GM20431 (cell line): ENCODE results near the gene OSR1.
"Not testable (repeated sequence)": the region's sequence is repeated elsewhere in the genome, so short reads cannot be mapped to it uniquely, and the experiment has no call there.

Experiments
- in situ Hi-C: fragments of 300-500 bp; cut with MseI, MboI; formaldehyde crosslinking; loops from one replicate; pipeline ENCODE4 v1.15.0; 2020; ENCODE audit warnings: low sequenced_read_pairs; ENCODE audit not compliant: unreplicated experiment

OSR1 gene

DNA sequence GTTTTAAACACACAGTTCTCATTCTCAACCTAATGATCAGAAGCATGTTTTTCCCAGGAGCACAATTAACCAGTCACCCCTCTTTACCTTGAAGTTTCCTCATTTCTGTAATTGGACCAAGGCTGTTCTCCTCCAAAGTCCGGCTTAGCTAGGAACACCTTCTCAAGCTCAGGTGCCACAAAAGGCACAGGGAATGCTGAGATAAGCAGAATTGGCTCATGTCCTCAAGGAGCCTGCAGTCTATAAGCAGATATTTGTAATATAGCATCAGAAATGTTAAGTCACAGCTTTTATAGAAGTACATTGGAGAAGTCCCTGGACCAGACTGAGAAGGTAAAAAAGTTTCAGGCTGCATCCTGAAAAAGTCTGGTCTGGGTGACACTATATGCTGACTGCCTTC lies 20.7 kb downstream of the OSR1 start:
- in situ Hi-C loops: no loop called here

DNA sequence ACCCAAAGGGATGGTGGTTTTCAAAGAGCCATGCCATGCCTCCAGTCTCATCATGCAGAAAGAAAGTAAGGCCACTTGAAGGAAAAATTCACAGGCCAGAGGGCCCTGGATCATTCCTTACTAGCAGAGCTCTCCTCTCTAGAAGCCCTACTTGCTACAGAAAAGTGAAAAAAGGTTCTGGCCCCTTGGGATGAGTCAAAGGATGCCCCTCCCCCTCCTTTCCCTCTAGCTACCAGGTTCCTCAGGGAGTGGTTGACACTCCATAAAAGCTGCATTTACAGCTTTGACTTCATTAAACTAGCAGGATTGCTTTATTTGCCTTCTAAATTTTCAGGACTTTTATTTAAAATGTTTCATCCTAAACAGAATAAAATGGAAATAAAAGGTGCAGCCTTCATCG lies 21.2 kb downstream of the OSR1 start:
- in situ Hi-C loops: no loop called here

DNA sequence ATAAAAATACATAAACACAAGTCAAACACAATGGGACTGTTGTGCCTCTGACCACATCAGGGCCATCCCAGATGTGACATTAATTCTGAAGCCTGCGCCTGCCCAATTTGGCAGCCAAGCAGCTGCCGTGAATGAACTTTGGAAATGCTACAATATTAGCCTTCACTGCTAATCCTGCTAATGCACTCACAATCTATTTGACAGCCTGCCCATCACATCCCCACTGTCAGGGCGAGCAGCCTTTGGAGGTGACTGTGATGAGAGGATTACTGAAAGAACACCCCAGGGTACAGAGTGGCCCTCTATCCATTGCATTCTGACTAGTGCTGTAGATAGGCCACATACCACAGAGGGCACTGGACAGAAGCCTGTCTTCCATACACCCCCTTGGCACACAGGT lies 21.6 kb downstream of the OSR1 start:
- in situ Hi-C loops: no loop called here

DNA sequence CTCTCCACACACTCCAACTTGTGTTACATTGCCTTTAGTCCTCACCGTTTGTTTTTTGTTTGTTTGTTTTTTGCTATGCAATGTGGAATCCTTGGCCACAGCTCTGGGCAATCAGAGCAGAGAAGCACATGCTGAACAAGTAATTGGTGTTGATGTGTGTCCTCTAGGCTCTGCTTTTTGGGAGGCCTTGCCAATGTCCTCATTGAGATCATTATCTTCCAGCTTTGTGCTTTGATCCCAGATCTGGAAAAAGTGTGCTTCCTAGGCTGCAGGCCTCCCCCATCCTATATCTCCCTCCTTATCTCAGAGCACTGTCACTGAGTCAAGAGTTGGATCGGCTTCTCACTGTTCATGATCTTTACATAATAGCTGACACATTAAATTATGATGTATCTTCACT lies 25.9 kb downstream of the OSR1 start:
- in situ Hi-C loops: no loop called here

DNA sequence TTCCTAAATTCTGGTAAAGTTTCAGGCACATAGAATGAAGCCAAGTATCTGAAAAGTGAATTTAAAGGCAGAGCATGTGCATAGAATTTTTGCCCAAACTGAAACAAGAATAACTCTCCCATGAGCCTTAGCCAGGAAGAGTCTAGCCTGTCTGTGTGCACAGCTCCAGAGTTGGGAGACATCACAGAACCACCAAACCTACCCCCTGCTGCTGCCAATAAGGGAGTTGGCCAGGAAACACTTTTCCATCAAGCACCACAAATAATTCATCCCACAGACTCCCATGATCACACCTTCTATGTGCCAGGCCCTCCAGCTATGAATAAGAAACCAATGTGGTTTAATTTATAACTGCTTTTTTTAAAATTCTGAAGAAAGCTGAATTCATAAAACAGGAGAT lies 27.0 kb downstream of the OSR1 start:
- in situ Hi-C loops: no loop called here

DNA sequence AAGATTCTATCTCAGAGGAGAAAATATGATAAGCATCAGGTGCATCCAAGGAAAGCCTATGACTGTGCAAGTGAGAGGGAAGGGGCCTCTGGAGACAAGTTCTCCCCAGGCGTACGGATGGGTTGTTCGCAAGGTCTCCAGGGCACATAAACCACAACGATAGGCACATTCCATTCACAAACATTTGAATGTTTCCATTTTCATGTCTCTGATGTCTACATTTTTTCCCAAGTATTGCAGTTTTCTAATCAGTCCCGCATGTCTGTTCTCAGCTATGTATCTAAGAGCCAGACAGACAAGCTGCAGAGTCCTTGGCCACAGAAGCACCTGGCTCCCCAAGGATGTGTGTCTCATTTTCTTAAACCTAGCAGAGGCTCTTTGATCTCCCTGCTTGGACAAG lies 28.0 kb downstream of the OSR1 start:
- in situ Hi-C loops: no loop called here

DNA sequence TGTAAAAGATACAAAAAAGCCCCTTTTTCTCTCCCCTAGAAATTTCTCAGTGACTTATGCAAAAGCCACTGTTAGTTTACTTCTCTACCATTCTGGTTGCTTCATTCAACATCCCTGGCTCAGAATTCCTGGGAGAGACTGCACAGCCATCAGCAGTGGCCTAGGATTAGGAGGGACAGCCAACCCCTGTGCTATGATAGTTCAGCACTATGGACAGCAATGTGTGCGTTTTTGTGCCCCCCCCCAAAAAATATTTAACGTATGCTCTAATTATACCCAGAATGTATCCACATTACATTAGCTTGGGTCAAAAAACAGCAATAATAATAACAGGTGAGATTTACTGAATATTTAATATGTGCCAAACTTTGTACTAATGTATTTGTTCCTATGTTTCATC lies 29.0 kb downstream of the OSR1 start:
- in situ Hi-C loops: no loop called here

DNA sequence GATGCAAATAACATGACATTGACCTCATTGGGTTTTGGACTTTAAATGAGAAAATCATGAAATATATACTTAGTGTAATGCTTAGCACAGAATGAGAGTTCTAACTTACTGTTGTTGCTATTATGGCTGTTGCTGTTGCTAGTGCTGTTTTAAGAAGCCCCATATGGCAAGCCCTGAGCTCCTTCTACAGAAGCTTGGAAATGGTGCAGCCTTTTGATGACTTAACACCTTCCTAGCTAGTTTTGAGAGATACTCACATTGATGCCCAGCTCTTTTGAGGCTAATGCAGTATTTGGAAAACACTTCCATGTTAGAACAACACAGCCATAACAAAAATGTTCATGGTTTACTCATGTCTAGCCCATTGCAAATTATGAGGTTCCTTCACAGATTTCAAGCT lies 30.9 kb downstream of the OSR1 start:
- in situ Hi-C loops: no loop called here

DNA sequence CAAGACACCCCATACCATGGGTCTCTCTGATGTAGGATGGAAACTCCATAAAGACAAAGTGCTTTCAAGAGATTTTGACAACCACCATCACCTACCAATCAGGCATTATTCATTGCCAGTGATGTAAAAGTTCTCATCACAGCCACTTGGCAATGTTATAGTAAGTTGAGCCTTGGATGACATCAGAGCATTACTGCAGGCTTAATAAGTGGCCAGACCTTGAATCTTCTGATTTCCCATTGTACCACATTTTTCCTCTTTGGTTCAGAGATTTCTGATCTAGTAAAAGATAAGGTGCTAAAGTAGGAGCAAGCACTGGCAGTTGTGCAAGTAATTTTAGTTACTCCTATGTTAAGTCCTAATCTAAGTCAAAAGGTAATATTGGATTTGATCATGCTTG lies 36.5 kb downstream of the OSR1 start:
- in situ Hi-C loops: no loop called here

DNA sequence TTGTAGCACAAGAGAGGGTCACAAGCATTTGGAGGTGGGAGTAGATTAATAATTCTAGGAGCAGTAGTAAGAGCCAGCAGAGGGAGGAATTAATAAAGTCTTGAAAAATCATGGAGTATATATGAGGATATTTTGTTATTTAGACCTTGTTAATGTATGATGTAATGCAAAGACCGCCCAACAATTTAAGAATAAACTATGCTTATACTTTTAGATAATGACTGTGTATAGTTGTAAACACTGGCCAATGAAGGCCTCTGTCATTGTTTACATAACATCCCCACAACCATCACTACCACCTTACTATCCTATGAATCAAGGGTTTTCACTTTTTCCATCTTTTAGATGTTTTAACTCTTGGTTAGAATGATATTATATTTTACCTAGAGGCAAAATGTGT lies 37.6 kb downstream of the OSR1 start:
- in situ Hi-C loops: no loop called here

DNA sequence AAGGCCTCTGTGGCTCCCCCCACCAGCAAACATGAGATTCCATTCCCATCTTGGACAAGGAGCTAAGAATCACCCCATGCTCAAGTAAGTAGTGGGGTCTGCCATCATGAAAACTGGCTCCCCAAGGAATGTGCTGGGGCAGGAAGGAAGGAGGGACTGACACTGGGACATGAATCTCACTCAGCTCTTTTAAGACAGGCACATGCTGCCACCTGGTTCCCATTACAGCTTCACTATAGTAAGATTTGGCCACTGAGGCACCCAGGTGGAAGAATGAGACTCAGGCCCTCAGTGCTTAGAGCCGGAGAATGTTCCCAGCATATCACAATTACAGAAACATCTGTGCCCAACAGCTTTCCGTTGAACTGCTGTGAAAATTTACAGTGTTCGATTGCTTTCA lies 38.7 kb downstream of the OSR1 start:
- in situ Hi-C loops: no loop called here

DNA sequence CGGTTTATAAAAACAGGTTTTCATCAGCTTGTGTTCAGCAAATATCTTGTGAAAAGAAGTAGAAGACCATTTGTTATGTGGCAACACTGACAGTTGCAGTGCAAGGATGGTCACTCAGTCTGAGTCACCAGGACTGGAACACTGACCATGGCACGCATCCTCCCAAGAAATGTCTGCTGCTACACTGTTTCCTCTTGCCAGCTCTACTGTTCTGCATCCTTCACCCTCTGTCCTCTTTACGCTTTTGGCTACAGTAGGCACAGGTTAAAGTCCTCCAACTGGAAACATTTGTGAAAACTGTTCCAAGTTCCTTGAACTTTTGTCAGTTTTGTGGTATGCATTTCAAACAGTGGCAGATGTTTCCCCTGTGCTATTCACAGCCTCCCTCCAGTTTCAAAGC lies 39.4 kb downstream of the OSR1 start:
- in situ Hi-C loops: no loop called here

DNA sequence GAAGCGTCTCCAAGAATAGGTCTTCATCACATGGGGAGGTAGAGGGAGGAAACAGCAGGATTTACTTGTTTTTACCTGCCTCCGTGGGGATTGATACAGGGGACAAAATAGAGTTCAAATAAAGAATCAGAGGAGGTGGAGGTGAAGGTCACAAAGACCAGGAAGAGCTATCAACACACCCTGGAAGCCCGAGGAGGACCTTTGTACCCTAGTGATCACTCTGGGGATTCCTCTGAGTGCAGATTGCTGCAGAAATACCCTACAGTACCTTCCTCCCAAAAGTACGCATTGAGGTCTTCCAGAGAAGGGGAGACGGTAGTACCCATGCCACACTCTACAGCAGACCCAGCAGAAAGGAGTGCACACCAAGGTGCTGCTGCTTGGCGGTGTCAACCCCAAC lies 44.9 kb downstream of the OSR1 start:
- in situ Hi-C loops: no loop called here

DNA sequence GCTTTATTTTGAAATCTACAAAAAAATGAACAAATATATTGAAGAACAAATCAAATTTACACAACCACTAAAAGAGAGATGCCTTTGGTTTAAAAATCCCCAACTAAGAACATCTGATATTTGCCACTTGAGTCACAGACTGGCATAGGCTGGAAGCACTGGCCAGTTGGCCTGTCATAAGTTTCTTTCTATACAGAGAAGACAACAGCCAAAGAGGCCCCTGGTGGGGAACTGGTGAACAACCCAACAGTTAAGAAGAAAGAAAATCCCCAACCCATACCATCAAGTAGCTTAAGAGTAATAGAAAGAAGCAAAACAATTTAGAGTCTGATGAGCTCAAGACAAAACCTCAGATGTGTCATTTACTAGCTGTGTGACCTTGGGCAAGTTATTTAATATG lies 45.5 kb downstream of the OSR1 start:
- in situ Hi-C loops: no loop called here

DNA sequence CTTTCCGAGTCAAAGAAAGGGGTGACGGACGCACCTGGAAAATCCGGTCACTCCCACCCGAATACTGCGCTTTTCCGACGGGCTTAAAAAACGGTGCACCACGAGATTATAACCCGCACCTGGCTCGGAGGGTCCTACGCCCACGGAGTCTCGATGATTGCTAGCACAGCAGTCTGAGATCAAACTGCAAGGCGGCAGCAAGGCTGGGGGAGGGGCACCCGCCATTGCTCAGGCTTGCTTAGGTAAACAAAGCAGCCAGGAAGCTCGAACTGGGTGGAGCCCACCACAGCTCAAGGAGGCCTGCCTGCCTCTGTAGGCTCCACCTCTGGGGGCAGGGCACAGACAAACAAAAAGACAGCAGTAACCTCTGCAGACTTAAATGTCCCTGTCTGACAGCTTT lies 52.4 kb downstream of the OSR1 start:
- in situ Hi-C loops: not testable (repeated sequence)

DNA sequence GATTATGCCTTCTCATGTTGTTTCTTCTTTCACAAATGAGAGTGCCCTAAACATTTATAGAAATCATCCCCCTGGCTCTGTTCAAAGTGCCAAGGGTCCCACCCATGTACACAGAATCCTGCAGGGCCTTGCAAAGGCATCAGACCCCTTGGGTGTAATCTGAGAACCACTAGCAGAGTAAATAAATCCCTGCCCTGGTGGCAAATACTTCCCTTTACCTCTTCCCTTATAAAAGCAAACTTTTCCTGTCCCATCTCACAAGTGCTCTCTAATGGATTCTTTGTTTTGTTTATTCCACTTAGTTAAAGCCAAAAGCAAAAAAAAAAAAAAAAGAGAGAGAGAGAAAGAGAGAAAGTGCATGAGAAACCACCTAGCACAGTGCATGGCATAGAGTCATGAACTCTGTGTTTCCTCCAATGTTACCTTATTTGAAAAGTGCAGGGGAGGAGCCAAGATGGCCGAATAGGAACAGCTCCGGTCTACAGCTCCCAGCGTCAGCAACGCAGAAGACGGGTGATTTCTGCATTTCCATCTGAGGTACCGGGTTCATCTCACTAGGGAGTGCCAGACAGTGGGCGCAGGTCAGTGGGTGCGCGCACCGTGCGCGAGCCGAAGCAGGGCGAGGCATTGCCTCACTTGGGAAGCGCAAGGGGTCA lies 52.9 kb downstream of the OSR1 start:
- in situ Hi-C loops: not testable (repeated sequence)

DNA sequence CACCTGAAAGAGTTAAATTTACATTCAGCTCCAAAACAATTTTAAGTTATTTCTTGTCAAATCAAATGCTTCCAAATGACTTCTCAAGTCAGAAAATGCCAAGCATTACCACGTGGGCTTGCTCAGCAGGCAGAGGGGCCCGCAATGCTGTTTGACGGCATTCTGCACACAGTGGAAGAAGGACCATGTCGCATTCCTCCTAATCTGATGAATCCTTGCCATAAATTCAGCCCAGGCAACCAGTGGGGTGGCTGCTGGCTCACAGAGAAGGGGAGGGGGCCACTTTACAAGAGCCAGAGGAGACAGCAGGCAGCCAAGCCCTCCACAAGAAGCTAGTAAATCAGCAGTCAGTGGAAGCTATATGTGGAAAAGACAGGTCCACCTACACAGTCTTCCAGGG lies 56.7 kb downstream of the OSR1 start:
- in situ Hi-C loops: no loop called here
